Measurements from ENCODE around the gene GALT.

The GALT gene

DNA sequence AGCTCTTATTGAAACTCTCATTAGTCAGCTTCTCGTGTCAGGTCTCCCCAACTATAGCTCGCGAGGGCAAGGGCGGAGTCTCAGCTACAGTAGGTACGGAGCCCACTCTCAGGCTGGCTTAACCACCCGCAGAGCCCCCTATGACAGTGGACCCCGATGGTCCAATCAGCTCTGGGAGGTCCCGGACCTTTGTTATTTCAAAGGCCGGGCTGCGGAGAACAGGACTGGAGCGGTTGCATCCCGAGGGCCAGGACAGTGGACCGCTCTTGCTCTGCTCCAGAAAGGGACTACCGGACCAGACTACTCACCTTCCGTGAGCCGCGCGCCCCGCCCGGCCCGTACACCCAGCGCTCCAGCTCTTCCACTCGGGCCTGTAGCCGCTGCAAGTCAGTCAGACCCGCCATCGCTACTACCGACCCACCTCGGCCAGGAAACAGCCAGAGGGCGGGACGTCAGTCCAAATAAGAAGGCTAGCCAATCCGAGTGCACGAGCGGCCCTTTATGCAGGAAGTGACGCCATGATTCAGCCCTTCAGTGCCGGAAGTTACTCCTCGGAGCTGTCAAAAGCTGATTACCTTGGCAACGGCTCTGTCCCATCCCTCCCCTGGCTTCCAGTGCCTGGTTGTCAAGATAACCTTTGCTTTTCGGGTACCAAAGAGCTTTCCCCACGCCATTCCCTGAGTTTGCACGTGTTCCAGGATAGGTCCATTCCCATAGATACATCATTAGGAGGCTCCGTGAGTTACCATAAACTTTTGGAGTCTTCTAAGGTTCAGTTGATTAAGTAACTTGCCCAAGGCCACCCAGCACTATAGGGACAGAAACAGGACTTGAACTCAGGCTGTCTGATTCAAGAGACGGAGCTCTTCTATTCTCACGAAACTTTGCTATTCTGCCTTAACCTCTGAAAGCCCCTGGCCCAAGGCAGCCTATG lies 26.1 kb upstream of the GALT start, which contains the start of gene DCTN3:
Gene DCTN3 (minus strand): TSS at position 435 of the 934 bp plus-strand sequence. CDS start 31 bp downstream, at position 404.
- Histone ChIP-seq H3K4me1 (ENCODE audit: insufficient read depth, insufficient read length) (no peaks in the 10 kb centered on the region), H3K27me3 (ENCODE audit: insufficient read depth, insufficient read length) (peaks cover 15% of the 10 kb centered on the region), H3K36me3 (ENCODE audit: insufficient read depth, insufficient read length, low read length) (peaks cover 27% of the 10 kb centered on the region), H3K9ac (ENCODE audit: insufficient read length, low read depth) (peak within 1 kb of the TSS; percentile 88), H3K4me3 (ENCODE audit: insufficient read length, low read depth) (peak within 1 kb of the TSS; percentile 86), H3K9me3 (ENCODE audit: insufficient read depth, low read length) (no peaks in the 10 kb centered on the region)
- peak; percentile 86 for DNase-seq (ENCODE audit: low read depth, low spot score)
- TF ChIP-seq SUZ12 (IDR thresholded peaks at IDR 0.05; ENCODE audit: extremely low read depth, insufficient read depth, insufficient read length): no peak
- no peak for TF ChIP-seq ZNF274 (IDR thresholded peaks at IDR 0.05; ENCODE audit: low read depth, low read length)
- peak; percentile 30 for TF ChIP-seq YY1 (IDR thresholded peaks at IDR 0.05; ENCODE audit: insufficient read depth, insufficient read length)

- TF ChIP-seq SUZ12 (IDR thresholded peaks at IDR 0.05; ENCODE audit: extremely low read depth, insufficient read depth, insufficient read length) (no peak), YY1 (IDR thresholded peaks at IDR 0.05; ENCODE audit: insufficient read depth, insufficient read length) (no peak)
- Histone ChIP-seq H3K9ac (ENCODE audit: insufficient read length, low read depth) (no peak overlapping the region), H3K27me3 (ENCODE audit: insufficient read depth, insufficient read length) (peaks cover 48% of the 10 kb centered on the region)
These were observed 22.9 kb upstream of the GALT start for GRCh38 chr9:34623374-34624235.

DNA sequence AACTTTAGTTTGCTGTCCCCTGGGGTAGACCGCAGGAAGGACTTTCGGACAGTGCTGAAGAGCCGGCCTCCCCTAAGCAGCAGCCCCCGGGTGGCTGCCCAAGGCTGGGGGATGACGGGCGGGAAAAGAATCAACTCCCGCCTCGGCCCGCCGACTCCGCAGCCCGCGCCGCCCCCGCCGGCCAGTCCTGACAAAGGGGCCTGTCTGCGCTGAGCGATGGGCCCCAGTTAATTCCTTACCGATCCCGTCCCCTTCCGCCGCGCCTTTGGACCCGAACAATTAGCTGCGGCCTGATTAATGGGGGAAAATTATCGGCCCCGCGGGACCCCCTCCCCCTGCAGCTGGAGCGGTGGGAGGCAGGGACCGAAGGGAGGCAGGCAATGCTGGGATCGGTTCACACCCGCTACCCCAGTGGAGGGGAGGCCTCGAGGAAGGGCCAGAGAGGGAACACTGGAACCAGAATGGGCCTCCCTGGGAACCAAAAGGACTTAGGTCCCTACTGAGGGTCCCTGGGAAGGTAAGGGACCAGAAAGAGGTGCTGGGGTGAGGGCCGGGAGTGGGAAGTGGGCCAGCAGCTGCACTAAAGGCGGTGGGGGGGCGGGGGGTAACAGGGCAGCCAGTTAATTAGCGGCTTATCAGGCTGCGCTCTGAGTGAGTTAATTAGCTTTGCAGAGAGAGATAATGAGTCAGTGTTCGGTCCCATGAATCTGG lies 21.8 kb upstream of the GALT start:
- H3K36me3 ChIP-seq (ENCODE audit: insufficient read depth, insufficient read length, low read length): no peaks in the 10 kb centered on the region
- no peaks in the 10 kb centered on the region for H3K4me1 ChIP-seq (ENCODE audit: insufficient read depth, insufficient read length)
- peaks cover 57% of the 10 kb centered on the region for H3K27me3 ChIP-seq (ENCODE audit: insufficient read depth, insufficient read length)
- no peaks in the 10 kb centered on the region for H3K9me3 ChIP-seq (ENCODE audit: insufficient read depth, low read length)
- no peak overlapping the region for H3K9ac ChIP-seq (ENCODE audit: insufficient read length, low read depth)
- TF ChIP-seq ZNF274 (IDR thresholded peaks at IDR 0.05; ENCODE audit: low read depth, low read length) (no peak), SUZ12 (IDR thresholded peaks at IDR 0.05; ENCODE audit: extremely low read depth, insufficient read depth, insufficient read length) (no peak), YY1 (IDR thresholded peaks at IDR 0.05; ENCODE audit: insufficient read depth, insufficient read length) (no peak)
- H3K4me3 ChIP-seq (ENCODE audit: insufficient read length, low read depth): no peak overlapping the region
- no peak for DNase-seq (ENCODE audit: low read depth, low spot score)

More at GRCh38 chr9:34623374-34624235, 22.9 kb upstream of the GALT start:
- Histone ChIP-seq H3K4me1 (ENCODE audit: insufficient read depth, insufficient read length) (no peaks in the 10 kb centered on the region), H3K4me3 (ENCODE audit: insufficient read length, low read depth) (no peak overlapping the region), H3K36me3 (ENCODE audit: insufficient read depth, insufficient read length, low read length) (no peaks in the 10 kb centered on the region), H3K9me3 (ENCODE audit: insufficient read depth, low read length) (no peaks in the 10 kb centered on the region)
- no peak for DNase-seq (ENCODE audit: low read depth, low spot score)

DNA sequence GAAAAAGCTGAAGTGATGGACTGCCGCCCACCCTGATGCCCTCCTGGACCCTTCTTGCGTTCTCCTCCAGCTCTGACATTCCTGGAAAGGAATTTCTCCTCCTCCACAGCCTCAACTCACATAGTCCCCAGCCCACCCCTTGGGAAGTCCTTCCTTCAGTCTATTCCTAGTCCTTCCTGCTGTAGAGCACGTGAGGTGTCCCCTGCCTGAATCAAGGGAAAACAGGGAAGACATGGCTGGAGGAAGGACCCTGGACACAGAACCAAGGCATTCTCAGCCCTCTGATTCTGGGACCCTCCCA lies 21.3 kb upstream of the GALT start:
- no peak for DNase-seq (ENCODE audit: low read depth, low spot score)
- TF ChIP-seq ZNF274 (IDR thresholded peaks at IDR 0.05; ENCODE audit: low read depth, low read length): no peak
- peaks cover 63% of the 10 kb centered on the region for H3K27me3 ChIP-seq (ENCODE audit: insufficient read depth, insufficient read length)
- no peak overlapping the region for H3K9ac ChIP-seq (ENCODE audit: insufficient read length, low read depth)
- H3K4me3 ChIP-seq (ENCODE audit: insufficient read length, low read depth): no peak overlapping the region
- no peaks in the 10 kb centered on the region for H3K36me3 ChIP-seq (ENCODE audit: insufficient read depth, insufficient read length, low read length)
- H3K9me3 ChIP-seq (ENCODE audit: insufficient read depth, low read length): no peaks in the 10 kb centered on the region
- no peaks in the 10 kb centered on the region for H3K4me1 ChIP-seq (ENCODE audit: insufficient read depth, insufficient read length)

- no peak for DNase-seq (ENCODE audit: low read depth, low spot score)
- peaks cover 78% of the 10 kb centered on the region for H3K27me3 ChIP-seq (ENCODE audit: insufficient read depth, insufficient read length)
- TF ChIP-seq YY1 (IDR thresholded peaks at IDR 0.05; ENCODE audit: insufficient read depth, insufficient read length) (no peak), ZNF274 (IDR thresholded peaks at IDR 0.05; ENCODE audit: low read depth, low read length) (no peak), SUZ12 (IDR thresholded peaks at IDR 0.05; ENCODE audit: extremely low read depth, insufficient read depth, insufficient read length) (no peak)
- no peaks in the 10 kb centered on the region for H3K9me3 ChIP-seq (ENCODE audit: insufficient read depth, low read length)
- peaks cover 3% of the 10 kb centered on the region for H3K4me1 ChIP-seq (ENCODE audit: insufficient read depth, insufficient read length)
- no peaks in the 10 kb centered on the region for H3K36me3 ChIP-seq (ENCODE audit: insufficient read depth, insufficient read length, low read length)
- H3K9ac ChIP-seq (ENCODE audit: insufficient read length, low read depth): no peak overlapping the region
- H3K4me3 ChIP-seq (ENCODE audit: insufficient read length, low read depth): peak overlapping the region; percentile 41
These were observed 18.5 kb upstream of the GALT start for GRCh38 chr9:34627716-34628655.

All from NT2/D1 (cell line).